VCaP (cell line): ENCODE results near the gene THAP9.
"Not testable (repeated sequence)": the region's sequence is repeated elsewhere in the genome, so short reads cannot be mapped to it uniquely, and the experiment has no call there.

Experiments used
- H3K27ac ChIP-seq: fragments of 450-650 bp; 2 replicates; pipeline ENCODE4 v1.5.1; 2017
- CTCF ChIP-seq: fragments of 450-650 bp; conservative IDR thresholded peaks from 2 replicates; pipeline ENCODE4 v1.5.1; 2017; ENCODE audit warnings: mild to moderate bottlenecking, moderate library complexity

THAP9 gene

GRCh38 chr4:82913305-82913704 lies 12.8 kb downstream of the THAP9 start:
- H3K27ac ChIP-seq, result no peak overlapping the region
- no peak for TF ChIP-seq CTCF

GRCh38 chr4:82913968-82914367 lies 13.4 kb downstream of the THAP9 start:
- H3K27ac ChIP-seq, result not testable (repeated sequence)

GRCh38 chr4:82918091-82918490 lies 17.6 kb downstream of the THAP9 start:
- TF ChIP-seq CTCF, result no peak

GRCh38 chr4:82919386-82919785 lies 18.9 kb downstream of the THAP9 start:
- H3K27ac ChIP-seq, result no peak overlapping the region
- no peak for TF ChIP-seq CTCF

More at GRCh38 chr4:82918091-82918490, 17.6 kb downstream of the THAP9 start:
- no peak overlapping the region for H3K27ac ChIP-seq

- H3K27ac ChIP-seq, result no peak overlapping the region
- no peak for TF ChIP-seq CTCF
Observed at GRCh38 chr4:82921795-82922194, 21.3 kb downstream of the THAP9 start.

GRCh38 chr4:82930848-82931755 lies 30.6 kb downstream of the THAP9 start:
- TF ChIP-seq CTCF, result no peak
- no peak overlapping the region for H3K27ac ChIP-seq

- TF ChIP-seq CTCF, result no peak
- no peak overlapping the region for H3K27ac ChIP-seq
Observed at GRCh38 chr4:82934441-82934840, 33.9 kb downstream of the THAP9 start.

- H3K27ac ChIP-seq, result no peak overlapping the region
- TF ChIP-seq CTCF, result no peak
Observed at GRCh38 chr4:82939414-82939813, 38.9 kb downstream of the THAP9 start.
